Superior temporal gyrus (tissue), 1 donor: ENCODE results near the gene NLRC5.

Source experiments
- DNase-seq: peaks from one replicate; pipeline ENCODE4 v3.0.0-alpha.2; 2016; ENCODE audit errors: extremely low spot score

Gene NLRC5

GRCh38 chr16:57022445-57022844, 33.1 kb downstream of the NLRC5 start:
- DNase-seq: no peak

GRCh38 chr16:57023541-57024249, 34.3 kb downstream of the NLRC5 start:
- DNase-seq: no peak

- no peak for DNase-seq
Observed at GRCh38 chr16:57024894-57025680, 35.7 kb downstream of the NLRC5 start.

- no peak for DNase-seq
Observed at GRCh38 chr16:57025941-57026777, 36.8 kb downstream of the NLRC5 start.

GRCh38 chr16:57026778-57027062, 37.4 kb downstream of the NLRC5 start:
- DNase-seq: no peak

- no peak for DNase-seq
Observed at GRCh38 chr16:57027067-57027466, 37.7 kb downstream of the NLRC5 start.

GRCh38 chr16:57028086-57028485, 38.7 kb downstream of the NLRC5 start:
- DNase-seq: no peak

GRCh38 chr16:57029161-57030160, 40.1 kb downstream of the NLRC5 start:
- DNase-seq: no peak

- no peak for DNase-seq
Observed at GRCh38 chr16:57030346-57030902, 41.1 kb downstream of the NLRC5 start.

GRCh38 chr16:57031156-57031555, 41.8 kb downstream of the NLRC5 start:
- DNase-seq: no peak

- DNase-seq: no peak
Observed at GRCh38 chr16:57032346-57032745, 43.0 kb downstream of the NLRC5 start.

- no peak for DNase-seq
Observed at GRCh38 chr16:57032931-57033330, 43.6 kb downstream of the NLRC5 start.

- no peak for DNase-seq
Observed at GRCh38 chr16:57036315-57036714, 47.0 kb downstream of the NLRC5 start.

GRCh38 chr16:57036945-57037344, 47.6 kb downstream of the NLRC5 start:
- DNase-seq: no peak

GRCh38 chr16:57038166-57038565, 48.8 kb downstream of the NLRC5 start:
- DNase-seq: no peak

GRCh38 chr16:57039148-57039812, 49.9 kb downstream of the NLRC5 start:
- DNase-seq: no peak

GRCh38 chr16:57041182-57042156, 52.1 kb downstream of the NLRC5 start:
- no peak for DNase-seq

- DNase-seq: no peak
Observed at GRCh38 chr16:57042157-57043111, 53.1 kb downstream of the NLRC5 start.
